H1 (cell line): ENCODE data around the gene GUCA1A. TPM values are rescaled to one million over a fixed set of nuclear protein-coding genes. Genes with fewer than 3 reads are reported as not detected.

ENCODE experiments used
- CTCF ChIA-PET: fragments of 300-600 bp; sonication (Branson Sonifier 250); formaldehyde crosslinking; loops from one replicate; lab custom pipeline; 2021; ENCODE audit not compliant: partially characterized antibody; lab: Charles Lee
- POLR2A ChIA-PET: fragments of 300-600 bp; sonication (Branson Sonifier 250); formaldehyde crosslinking; loops from one replicate; lab custom pipeline; 2021; ENCODE audit warnings: inconsistent platforms; ENCODE audit not compliant: partially characterized antibody; lab: Charles Lee
- DNase-seq, 2 experiments: peaks; one replicate each; pipeline versions ENCODE4 v3.0.0 to v3.0.0-alpha.2; 2010 to 2022; ENCODE audit warnings: low spot score in 2 of 2, low read depth in 1 of 2, mixed read lengths in 1 of 2
- FAIRE-seq: peaks from 2 replicates; lab custom pipeline; 2011; peaks lifted over from hg19 to GRCh38; lab: Jason Lieb, UNC
- H2AFZ ChIP-seq: 2 replicates; pipeline ENCODE4 v1.8.1; 2012; ENCODE audit warnings: low read length, inconsistent platforms
- H2AK5ac ChIP-seq: 2 replicates; pipeline ENCODE4 v1.6.1; 2013; ENCODE audit warnings: low read depth, low read length
- H2BK120ac ChIP-seq: replicated peaks from 2 replicates; pipeline ENCODE3; 2013; ENCODE audit warnings: low read depth, low read length, inconsistent platforms
- H2BK12ac ChIP-seq: 2 replicates; pipeline ENCODE4 v1.6.1; 2013; ENCODE audit warnings: low read depth, low read length
- H2BK15ac ChIP-seq: 2 replicates; pipeline ENCODE4 v1.6.1; 2013; ENCODE audit warnings: low read length
- H2BK20ac ChIP-seq: 2 replicates; pipeline ENCODE4 v1.6.1; 2013; ENCODE audit warnings: low read length
- H2BK5ac ChIP-seq: 2 replicates; pipeline ENCODE4 v1.6.1; 2013; ENCODE audit warnings: low read depth, low read length
- H3K14ac ChIP-seq: 2 replicates; pipeline ENCODE4 v1.6.1; 2013; ENCODE audit warnings: inconsistent platforms; ENCODE audit not compliant: insufficient read length
- H3K18ac ChIP-seq: 2 replicates; pipeline ENCODE4 v1.6.1; 2013; ENCODE audit warnings: low read length; ENCODE audit errors: extremely low read depth
- H3K23ac ChIP-seq: 2 replicates; pipeline ENCODE4 v1.6.1; 2013; ENCODE audit warnings: inconsistent platforms; ENCODE audit not compliant: insufficient read length
- H3K23me2 ChIP-seq: 2 replicates; pipeline ENCODE4 v1.6.1; 2013; ENCODE audit warnings: low read depth, low read length
- H3K27ac ChIP-seq: 2 replicates; pipeline ENCODE4 v1.6.1; 2011; ENCODE audit warnings: low read depth, low read length, inconsistent platforms
- H3K27me3 ChIP-seq, 4 experiments: replicated peaks in 1 of 4; 1 replicate in 1 of 4; 2 replicates in 3 of 4; pipeline versions ENCODE4 v1.6.1 to v1.8.1; 2011 to 2013; ENCODE audit warnings: low read length in 3 of 4, mild to moderate bottlenecking in 3 of 4, inconsistent platforms in 2 of 4, mixed read lengths in 2 of 4, moderate library complexity in 1 of 4; ENCODE audit not compliant: control insufficient read depth in 3 of 4, insufficient read depth in 3 of 4; ENCODE audit errors: extremely low read depth in 1 of 4
- H3K36me3 ChIP-seq, 4 experiments: 2 replicates each; pipeline versions ENCODE4 v1.6.1 to v1.8.1; 2011 to 2013; ENCODE audit warnings: mild to moderate bottlenecking in 4 of 4, low read length in 3 of 4, moderate library complexity in 2 of 4, control low read depth in 1 of 4, inconsistent platforms in 1 of 4; ENCODE audit not compliant: insufficient read depth in 4 of 4, control insufficient read depth in 2 of 4
- H3K4ac ChIP-seq: replicated peaks from 2 replicates; pipeline ENCODE3; 2013; ENCODE audit warnings: low read length, low read depth, mixed read lengths, inconsistent platforms; ENCODE audit not compliant: insufficient read length
- H3K4me1 ChIP-seq, 4 experiments: replicated peaks in 1 of 4; 1 replicate in 1 of 4; 2 replicates in 3 of 4; pipeline versions ENCODE4 v1.6.1 to v1.8.1; 2011 to 2013; ENCODE audit warnings: low read length in 3 of 4, inconsistent platforms in 2 of 4, mixed read lengths in 1 of 4; ENCODE audit not compliant: insufficient read depth in 4 of 4, control insufficient read depth in 3 of 4
- H3K4me2 ChIP-seq, 2 experiments: 2 replicates each; pipeline versions ENCODE4 v1.6.1 to v1.8.1; 2011 to 2013; ENCODE audit warnings: low read depth in 2 of 2, low read length in 2 of 2, control low read depth in 1 of 2, inconsistent platforms in 1 of 2, mild to moderate bottlenecking in 1 of 2; ENCODE audit not compliant: insufficient read depth in 1 of 2
- H3K4me3 ChIP-seq, 4 experiments: fragments of 200-600, 300-600 bp in 1 of 4; sonication (generic), shearing (Covaris generic), sonication (Bioruptor Twin) in 1 of 4; 2 replicates each; pipeline versions ENCODE4 v1.5.1 to v1.8.1; 2011 to 2016; ENCODE audit warnings: low read length in 4 of 4, low read depth in 3 of 4, control low read depth in 2 of 4, inconsistent platforms in 2 of 4, mild to moderate bottlenecking in 2 of 4, mixed read lengths in 1 of 4, moderate library complexity in 1 of 4; ENCODE audit not compliant: insufficient read depth in 2 of 4; ENCODE audit errors: extremely low read depth in 1 of 4
- H3K56ac ChIP-seq: replicated peaks from 2 replicates; pipeline ENCODE3; 2013; ENCODE audit warnings: low read depth, mild to moderate bottlenecking, mixed read lengths, low read length, inconsistent platforms; ENCODE audit not compliant: insufficient read length
- H3K79me1 ChIP-seq: 2 replicates; pipeline ENCODE4 v1.6.1; 2013; ENCODE audit warnings: low read depth, low read length, control low read depth
- H3K79me2 ChIP-seq, 2 experiments: 2 replicates each; pipeline versions ENCODE4 v1.6.1 to v1.8.1; 2012 to 2013; ENCODE audit warnings: low read length in 2 of 2, mild to moderate bottlenecking in 2 of 2, inconsistent platforms in 1 of 2; ENCODE audit not compliant: insufficient read depth in 2 of 2, control insufficient read depth in 1 of 2
- H3K9ac ChIP-seq, 4 experiments: replicated peaks in 1 of 4; 1 replicate in 1 of 4; 2 replicates in 3 of 4; pipeline versions ENCODE4 v1.6.1 to v1.8.1; 2011 to 2013; ENCODE audit warnings: low read depth in 3 of 4, low read length in 3 of 4, control low read depth in 2 of 4, mild to moderate bottlenecking in 2 of 4, moderate library complexity in 2 of 4, inconsistent platforms in 1 of 4; ENCODE audit errors: extremely low read depth in 1 of 4
- H3K9me3 ChIP-seq, 2 experiments: 2 replicates each; pipeline versions ENCODE4 v1.6.1 to v1.8.1; 2012 to 2013; ENCODE audit warnings: mild to moderate bottlenecking in 2 of 2, moderate library complexity in 2 of 2, control low read depth in 1 of 2, inconsistent platforms in 1 of 2, low read depth in 1 of 2, low read length in 1 of 2, mixed read lengths in 1 of 2; ENCODE audit not compliant: insufficient read depth in 2 of 2
- H4K20me1 ChIP-seq, 2 experiments: replicated peaks in 1 of 2; 2 replicates each; pipeline versions ENCODE3 to v1.8.1; 2011 to 2013; ENCODE audit warnings: inconsistent platforms in 2 of 2, low read length in 2 of 2, mild to moderate bottlenecking in 1 of 2; ENCODE audit not compliant: insufficient read depth in 2 of 2, control insufficient read depth in 1 of 2
- H4K5ac ChIP-seq: 2 replicates; pipeline ENCODE4 v1.6.1; 2013; ENCODE audit warnings: low read length, low read depth, mixed read lengths, inconsistent platforms; ENCODE audit not compliant: insufficient read length
- H4K8ac ChIP-seq: 2 replicates; pipeline ENCODE4 v1.8.0; 2013; ENCODE audit warnings: mild to moderate bottlenecking, moderate library complexity, low read length, inconsistent platforms; ENCODE audit not compliant: insufficient read depth; ENCODE audit errors: extremely low read depth
- H4K91ac ChIP-seq: replicated peaks from 2 replicates; pipeline ENCODE3; 2013; ENCODE audit warnings: low read length, mixed read lengths, inconsistent platforms; ENCODE audit not compliant: insufficient read length
- ATF3 ChIP-seq: IDR thresholded peaks from 2 replicates; pipeline ENCODE4 v1.6.1; 2011; ENCODE audit warnings: low read depth, mild to moderate bottlenecking, low read length; ENCODE audit not compliant: insufficient read depth
- BRCA1 ChIP-seq: IDR thresholded peaks from 2 replicates; pipeline ENCODE4 v1.6.1; 2012; ENCODE audit warnings: low read depth, low read length, improper control_type of control experiment
- E2F6 ChIP-seq: IDR thresholded peaks from 2 replicates; pipeline ENCODE4 v1.6.1; 2012; ENCODE audit warnings: inconsistent platforms
- EGR1 ChIP-seq: IDR thresholded peaks from 2 replicates; pipeline ENCODE4 v1.6.1; 2011; ENCODE audit warnings: low read depth, low read length, borderline replicate concordance
- EP300 ChIP-seq, 2 experiments: IDR thresholded peaks; 1 replicate in 1 of 2; 2 replicates in 1 of 2; pipeline ENCODE4 v1.6.1; 2011 to 2012; ENCODE audit warnings: low read depth in 2 of 2, low read length in 2 of 2, mild to moderate bottlenecking in 2 of 2, borderline replicate concordance in 1 of 2, inconsistent platforms in 1 of 2, moderate library complexity in 1 of 2
- EZH2 ChIP-seq: fragments of 200-600 bp; sonication (generic); IDR thresholded peaks from 2 replicates; pipeline ENCODE4 v1.7.1; 2012; ENCODE audit warnings: low read depth, mild to moderate bottlenecking, moderate library complexity, low read length, inconsistent platforms; ENCODE audit not compliant: severe bottlenecking
- HDAC2 ChIP-seq, 2 experiments: fragments of 300-600 bp in 1 of 2; sonication (generic) in 1 of 2; IDR thresholded peaks; 2 replicates each; pipeline ENCODE4 v1.6.1; 2011 to 2012; ENCODE audit warnings: low read depth in 2 of 2, low read length in 2 of 2, mild to moderate bottlenecking in 2 of 2, moderate library complexity in 2 of 2, borderline replicate concordance in 1 of 2, inconsistent platforms in 1 of 2
- JUN ChIP-seq: IDR thresholded peaks from 2 replicates; pipeline ENCODE4 v1.6.1; 2011; ENCODE audit warnings: low read depth, mild to moderate bottlenecking, improper control_type of control experiment, low read length
- RFX5 ChIP-seq: IDR thresholded peaks from 2 replicates; pipeline ENCODE4 v1.6.1; 2011; ENCODE audit warnings: low read depth, low read length, improper control_type of control experiment, borderline replicate concordance
- RXRA ChIP-seq: IDR thresholded peaks from 2 replicates; pipeline ENCODE4 v1.6.1; 2011; ENCODE audit warnings: low read depth, mild to moderate bottlenecking, low read length, moderate library complexity; ENCODE audit not compliant: insufficient read depth
- SP2 ChIP-seq: IDR thresholded peaks from 2 replicates; pipeline ENCODE4 v1.6.1; 2012; ENCODE audit warnings: mild to moderate bottlenecking, low read length, inconsistent platforms
- SUZ12 ChIP-seq: fragments of 200-600 bp; sonication (generic); IDR thresholded peaks from 2 replicates; pipeline ENCODE4 v1.6.1; 2012; ENCODE audit warnings: mild to moderate bottlenecking, inconsistent platforms, low read length, moderate library complexity, mixed read lengths
- WGBS, 2 experiments: shearing (Covaris generic) in 1 of 2; methylation state at CpG; one replicate each; pipeline versions ENCODE4 v1.1.6 to v1.1.7; 2013 to 2015; ENCODE audit warnings: low lambda C conversion rate in 2 of 2, mixed read lengths in 2 of 2, inconsistent platforms in 1 of 2, low coverage in 1 of 2, missing lambda C conversion rate in 1 of 2; ENCODE audit not compliant: insufficient replicate concordance in 2 of 2, insufficient coverage in 1 of 2, insufficient read length in 1 of 2; ENCODE audit errors: extremely low coverage in 1 of 2, missing lambda C conversion rate in 1 of 2; 5-methylcytosine and 5-hydroxymethylcytosine counted together
- polyA plus RNA-seq, 7 experiments: library from polyadenylated mRNA; depleted of rRNA in 3 of 7; stranded (reverse) in 5 of 7; unstranded in 2 of 7; fragments of >200 nt in 5 of 7; fragments of 200-250 nt in 2 of 7; gene quantifications; 1 replicate in 5 of 7; 2 replicates in 1 of 7; 4 replicates in 1 of 7; pipeline versions ENCODE4 v1.2.1 to v1.2.3, GENCODE V29; 2011 to 2013; ENCODE audit warnings: missing spikeins in 2 of 7, mixed read lengths in 2 of 7
- total RNA-seq: library from RNA; stranded (reverse); fragmentation: NEBNext Ultra II Directional; extraction: Animal tissue kit (Norgen Biotek cat#: 25700); gene quantifications from 2 replicates; pipeline ENCODE4 v1.2.1, GENCODE V29; 2021

The GUCA1A gene
- total and polyA plus RNA-seq, 2 of the 8 experiments (the other 6 are each of a cell fraction or from before 2014, with no cell fraction given): 4.6 to 24.6 TPM

DNA sequence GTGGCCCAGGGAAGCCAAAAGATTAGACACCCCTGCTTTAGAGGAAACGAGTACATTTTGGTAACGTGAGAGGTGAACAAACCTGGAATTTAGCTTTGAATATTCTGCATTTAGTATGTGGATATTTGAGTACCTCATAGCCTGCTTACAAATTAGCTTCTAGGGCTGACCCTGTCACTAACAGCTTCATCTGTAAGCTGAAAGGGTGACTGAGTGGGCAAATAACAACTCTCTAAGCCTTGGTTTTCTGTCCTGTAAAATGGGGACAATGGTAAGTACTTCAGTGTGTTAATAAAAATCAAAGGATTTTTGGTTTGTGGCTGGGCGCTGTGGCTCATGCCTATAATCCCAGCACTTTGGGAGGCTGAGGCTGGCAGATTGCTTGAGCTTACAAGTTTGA lies 30.0 kb downstream of the GUCA1A start:
- Histone ChIP-seq H3K9me3 (no peaks in the 10 kb centered on the region), H2AK5ac (no peak overlapping the region)

More for the DNA sequence above, 30.0 kb downstream of the GUCA1A start:
- H4K20me1 ChIP-seq: no peaks in the 10 kb centered on the region
- no peak overlapping the region for H2AFZ ChIP-seq
- CTCF ChIA-PET: interaction anchor here (0.6 to 2.2 kb wide), 11 partner anchors 9 to 376 kb away, joined by 3 to 14 read pairs (median 4); partner anchors contain the start of gene GUCA1B
- no peak overlapping the region for H2BK20ac ChIP-seq
- no peak overlapping the region for H4K91ac ChIP-seq
- H3K14ac ChIP-seq: no peak overlapping the region
- no peak overlapping the region for H3K9ac ChIP-seq
- no peaks in the 10 kb centered on the region for H3K79me2 ChIP-seq
- no peak overlapping the region for H2BK15ac ChIP-seq
- no peak overlapping the region for H3K4ac ChIP-seq
- no peak overlapping the region for H2BK12ac ChIP-seq
- no peak overlapping the region for H3K23ac ChIP-seq
- TF ChIP-seq HDAC2 (IDR thresholded peaks at IDR 0.05; ENCODE audit: borderline replicate concordance in 1 of 2, low read depth in 2 of 2, low read length in 2 of 2) (no peak), RXRA (no peak), E2F6 (no peak), EGR1 (no peak), SUZ12 (no peak), RFX5 (no peak), BRCA1 (no peak), JUN (no peak), ATF3 (no peak), EP300 (IDR thresholded peaks at IDR 0.05; ENCODE audit: borderline replicate concordance in 1 of 2, low read depth in 2 of 2, low read length in 2 of 2) (no peak), SP2 (no peak), EZH2 (no peak)
- H3K56ac ChIP-seq: no peak overlapping the region
- no peak for DNase-seq
- FAIRE-seq: no peak
- no peak overlapping the region for H3K18ac ChIP-seq
- H3K27ac ChIP-seq: no peak overlapping the region
- H2BK120ac ChIP-seq: no peak overlapping the region
- no peaks in the 10 kb centered on the region for H3K79me1 ChIP-seq
- H3K4me3 ChIP-seq: no peak overlapping the region
- 95% methylated on average over 3 of the region's 3 CpGs; no CpG with 5 or more reads in 1 of the 2 experiments for whole genome bisulfite sequencing, 2 experiments
- peaks cover 1 to 15% (median 10%) of the 10 kb centered on the region in 4 experiments; a peak in 6 of 8 replicates for H3K36me3 ChIP-seq
- POLR2A ChIA-PET: interaction anchor here (0.6 to 1.6 kb wide), 7 partner anchors 9 to 109 kb away, joined by 3 to 11 read pairs (median 3); partner anchors contain the start of gene GUCA1B
- H4K5ac ChIP-seq: no peak overlapping the region
- no peak overlapping the region for H3K4me2 ChIP-seq
- no peaks in the 10 kb centered on the region for H3K27me3 ChIP-seq
- no peak overlapping the region for H2BK5ac ChIP-seq
- H3K4me1 ChIP-seq: no peaks in the 10 kb centered on the region
- H3K23me2 ChIP-seq: 0 out of 2 replicates have a peak, but pooled peaks cover 3% of the 10 kb centered on the region
- no peak overlapping the region for H4K8ac ChIP-seq
